HPDE6-E6E7 (cell line): ENCODE data around the gene AHSG.

ENCODE experiments used
- DNase-seq: peaks from one replicate; pipeline ENCODE4 v3.0.0; 2011; ENCODE audit warnings: missing footprints; ENCODE audit errors: extremely low spot score

Gene AHSG

DNA sequence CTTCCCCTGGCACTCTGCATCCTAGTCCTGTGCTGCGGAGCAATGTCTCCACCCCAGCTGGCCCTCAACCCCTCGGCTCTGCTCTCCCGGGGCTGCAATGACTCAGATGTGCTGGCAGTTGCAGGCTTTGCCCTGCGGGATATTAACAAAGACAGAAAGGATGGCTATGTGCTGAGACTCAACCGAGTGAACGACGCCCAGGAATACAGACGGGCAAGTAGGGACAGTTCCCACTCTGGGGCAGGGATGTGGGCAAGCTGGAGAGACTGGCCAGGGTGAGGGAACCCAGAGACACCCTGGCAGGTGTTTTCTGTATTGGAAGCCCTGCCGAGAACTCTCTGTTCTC, 27.6 kb downstream of the AHSG start:
- DNase-seq, result peak; percentile 95

DNA sequence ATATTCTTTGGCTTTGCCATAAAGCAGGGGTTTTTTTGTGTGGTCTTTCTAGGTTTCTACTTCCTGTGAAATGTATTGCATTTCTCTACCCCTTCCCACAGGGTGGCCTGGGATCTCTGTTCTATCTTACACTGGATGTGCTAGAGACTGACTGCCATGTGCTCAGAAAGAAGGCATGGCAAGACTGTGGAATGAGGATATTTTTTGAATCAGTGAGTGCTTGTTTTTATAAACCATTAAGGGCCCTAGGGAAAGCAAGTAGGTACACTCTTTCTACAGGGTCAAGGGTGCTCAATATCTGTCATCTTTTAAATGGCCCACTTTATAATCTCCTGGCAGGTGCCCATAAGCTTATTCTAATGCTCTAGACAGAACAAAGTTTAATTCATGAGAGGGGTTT, 28.1 kb downstream of the AHSG start:
- no peak for DNase-seq

DNA sequence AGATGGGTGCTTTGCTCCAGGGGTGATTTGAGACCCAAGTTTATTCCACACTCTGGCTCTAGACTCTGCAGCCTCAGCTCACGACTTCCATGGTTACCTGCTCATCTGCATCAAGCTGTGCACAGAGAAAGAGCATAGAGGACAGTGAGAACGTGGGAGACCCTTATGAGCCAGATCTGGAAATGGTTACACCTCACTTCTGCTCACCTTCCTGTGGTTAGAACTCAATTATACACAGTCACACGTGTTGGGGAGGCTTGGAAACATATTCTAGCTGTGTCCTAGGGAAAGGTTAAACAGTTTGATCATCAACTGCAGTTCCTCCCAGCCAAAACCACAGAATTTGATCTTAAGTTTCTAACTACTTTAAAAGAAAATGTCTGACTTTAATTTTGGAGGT, 29.2 kb downstream of the AHSG start:
- no peak for DNase-seq

DNA sequence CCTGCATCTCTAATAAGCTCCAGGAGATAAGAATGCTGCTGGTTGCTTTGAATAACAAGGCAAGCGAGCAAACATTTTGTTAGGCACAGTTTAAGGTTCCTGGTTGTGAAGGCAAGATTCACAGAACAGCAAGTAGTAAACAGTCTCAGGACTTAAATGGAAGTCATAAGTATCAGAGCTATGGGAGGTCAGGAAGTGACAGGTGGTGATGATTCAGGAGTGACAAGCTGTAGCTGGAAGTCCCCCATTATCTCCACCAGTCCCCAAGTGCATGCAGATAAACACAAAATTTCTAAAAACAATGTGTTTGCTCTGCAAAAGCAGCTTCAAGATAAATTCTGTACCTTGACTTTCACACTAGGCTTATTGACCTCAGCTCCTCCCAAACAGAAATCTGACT, 30.6 kb downstream of the AHSG start:
- no peak for DNase-seq

DNA sequence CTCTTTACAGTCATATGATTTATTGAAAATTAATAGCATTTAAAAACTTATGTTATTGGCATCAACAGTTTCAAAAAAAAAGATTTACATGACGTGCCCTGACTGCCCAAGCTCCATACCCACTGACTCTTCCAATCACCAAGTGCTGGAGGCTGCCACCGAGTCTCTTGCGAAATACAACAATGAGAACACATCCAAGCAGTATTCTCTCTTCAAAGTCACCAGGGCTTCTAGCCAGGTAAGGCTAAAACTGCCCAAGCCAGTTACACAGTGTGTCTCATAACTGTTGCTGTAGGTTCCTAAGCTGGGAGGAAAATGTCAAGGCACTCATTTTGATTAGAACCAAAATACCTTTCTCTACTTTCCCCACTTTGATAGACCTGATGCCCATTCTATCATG, 31.8 kb downstream of the AHSG start:
- peak; percentile 60 for DNase-seq

DNA sequence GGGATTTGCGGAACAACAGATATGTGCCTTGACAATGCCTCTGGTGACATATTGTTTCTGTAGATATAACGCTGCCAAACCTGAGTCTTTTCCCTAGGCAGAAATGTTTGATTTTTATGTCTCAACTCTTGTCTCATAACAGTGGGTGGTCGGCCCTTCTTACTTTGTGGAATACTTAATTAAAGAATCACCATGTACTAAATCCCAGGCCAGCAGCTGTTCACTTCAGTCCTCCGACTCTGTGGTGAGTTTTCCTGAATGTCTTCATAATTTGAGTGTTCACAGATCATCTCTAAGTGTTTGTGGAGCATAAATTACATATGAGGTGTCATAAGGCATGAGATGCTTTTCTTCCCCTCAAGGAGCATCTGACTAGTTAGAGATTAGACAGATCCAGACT, 33.2 kb downstream of the AHSG start:
- DNase-seq, result no peak

DNA sequence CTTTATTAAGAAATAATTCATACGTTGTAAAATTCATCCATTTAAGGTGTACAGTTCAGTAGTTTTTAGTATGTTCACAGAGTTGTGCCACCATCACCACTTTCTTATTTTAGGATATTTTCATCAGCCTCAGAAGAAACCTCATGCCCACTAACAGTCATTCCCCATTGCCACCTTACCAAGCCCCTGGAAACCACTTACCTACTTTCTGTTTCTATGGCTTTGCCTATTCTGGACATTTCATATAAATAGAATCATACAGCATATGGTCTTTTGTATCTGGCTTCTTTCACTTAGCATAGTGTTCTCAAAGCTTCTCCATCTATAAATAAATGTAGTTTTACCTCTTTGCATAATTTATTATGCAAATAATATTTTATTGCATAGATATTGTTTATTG, 34.0 kb downstream of the AHSG start:
- DNase-seq, result no peak

DNA sequence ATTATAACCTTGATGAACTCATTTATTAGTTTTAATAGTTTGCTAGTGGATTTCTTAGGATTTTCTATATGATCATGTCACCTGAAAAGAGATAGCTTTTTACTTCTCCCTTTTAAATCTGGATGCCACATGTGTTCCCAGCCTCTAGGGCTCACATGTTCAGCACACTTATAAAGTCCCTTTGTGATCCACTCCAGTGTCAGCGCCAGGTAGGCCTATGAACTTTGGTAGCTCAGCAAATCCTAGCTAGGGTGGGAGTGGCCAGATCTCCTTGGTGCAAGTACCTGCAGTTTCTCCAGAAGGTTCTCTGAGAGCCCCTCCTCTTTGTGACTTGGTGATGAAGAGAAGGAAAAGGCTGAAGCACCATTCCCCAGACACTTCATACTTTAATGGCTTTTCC, 36.0 kb downstream of the AHSG start:
- DNase-seq, result no peak

DNA sequence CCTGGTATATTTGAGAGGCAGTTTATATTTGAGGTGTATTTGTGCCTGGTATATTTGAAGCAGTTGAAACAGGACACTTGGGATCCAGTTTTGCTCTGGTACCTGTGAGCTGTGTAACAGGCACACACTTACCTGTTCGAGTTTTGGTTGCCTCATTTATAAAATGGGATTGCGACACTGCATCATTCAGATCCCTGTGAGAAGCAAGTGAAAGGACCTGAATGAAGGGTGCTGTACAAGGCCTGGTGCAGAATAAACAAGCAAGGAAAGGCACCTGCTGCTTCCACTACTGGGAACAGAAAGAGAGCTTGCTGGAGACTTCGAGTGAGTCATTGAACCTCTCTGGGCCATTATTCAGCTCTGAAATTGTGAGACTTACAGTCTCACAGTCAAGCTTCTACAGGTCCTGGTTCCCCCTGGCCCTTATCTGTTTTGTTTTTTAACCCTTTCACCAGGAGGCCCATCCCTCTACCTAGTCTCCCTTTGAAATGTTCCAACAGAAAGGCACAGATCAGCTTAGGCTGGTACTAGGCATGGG, 38.9 kb downstream of the AHSG start:
- no peak for DNase-seq

DNA sequence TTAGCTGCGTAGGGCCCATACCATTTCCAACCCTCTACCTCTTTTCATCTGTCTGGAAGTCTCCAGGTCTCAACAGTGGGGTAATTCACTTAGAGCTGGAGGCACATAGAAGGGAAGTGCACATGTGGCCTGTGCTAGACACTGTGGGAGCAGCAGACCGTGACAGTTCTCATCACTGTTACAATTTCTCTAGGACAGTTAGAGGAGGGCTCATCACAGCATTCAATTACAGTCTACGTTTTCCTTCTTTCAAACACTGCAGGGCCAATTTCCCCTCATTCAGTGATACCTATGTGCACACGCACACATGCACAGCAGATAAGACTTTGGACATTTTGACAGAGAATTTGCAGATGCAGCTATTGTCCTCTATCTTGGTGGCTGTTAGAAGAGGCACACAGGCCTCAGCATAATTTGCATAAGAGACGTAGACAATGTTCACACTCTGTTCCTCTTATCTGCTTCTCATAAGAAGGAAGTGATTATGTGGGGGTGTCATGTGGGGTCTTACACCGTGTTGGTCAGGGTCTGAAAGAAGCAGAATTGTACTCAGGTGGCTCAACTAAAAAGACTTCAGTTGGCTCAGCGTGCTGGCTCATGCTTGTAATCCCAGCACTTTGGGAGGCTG, 40.3 kb downstream of the AHSG start:
- no peak for DNase-seq

DNA sequence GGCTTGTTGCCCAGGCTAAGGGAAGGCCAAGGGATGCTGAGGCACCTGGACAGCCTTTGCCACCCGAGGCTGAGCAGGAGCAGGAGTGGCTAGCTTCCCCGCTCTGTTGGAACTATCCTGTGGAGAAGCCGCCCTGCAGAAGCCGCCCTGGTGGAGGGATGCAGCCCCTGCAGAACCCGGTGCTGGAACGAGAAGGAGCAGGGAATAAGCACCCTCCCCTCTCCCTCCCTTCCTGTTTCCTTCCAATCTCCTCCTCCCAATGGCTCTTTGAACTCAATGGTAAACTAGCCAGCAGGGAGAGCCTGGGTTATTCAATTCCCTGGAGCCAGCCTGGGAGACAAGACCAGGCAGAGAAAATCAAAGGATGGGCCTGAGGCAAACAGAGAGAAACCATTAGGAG, 41.1 kb downstream of the AHSG start:
- no peak for DNase-seq

DNA sequence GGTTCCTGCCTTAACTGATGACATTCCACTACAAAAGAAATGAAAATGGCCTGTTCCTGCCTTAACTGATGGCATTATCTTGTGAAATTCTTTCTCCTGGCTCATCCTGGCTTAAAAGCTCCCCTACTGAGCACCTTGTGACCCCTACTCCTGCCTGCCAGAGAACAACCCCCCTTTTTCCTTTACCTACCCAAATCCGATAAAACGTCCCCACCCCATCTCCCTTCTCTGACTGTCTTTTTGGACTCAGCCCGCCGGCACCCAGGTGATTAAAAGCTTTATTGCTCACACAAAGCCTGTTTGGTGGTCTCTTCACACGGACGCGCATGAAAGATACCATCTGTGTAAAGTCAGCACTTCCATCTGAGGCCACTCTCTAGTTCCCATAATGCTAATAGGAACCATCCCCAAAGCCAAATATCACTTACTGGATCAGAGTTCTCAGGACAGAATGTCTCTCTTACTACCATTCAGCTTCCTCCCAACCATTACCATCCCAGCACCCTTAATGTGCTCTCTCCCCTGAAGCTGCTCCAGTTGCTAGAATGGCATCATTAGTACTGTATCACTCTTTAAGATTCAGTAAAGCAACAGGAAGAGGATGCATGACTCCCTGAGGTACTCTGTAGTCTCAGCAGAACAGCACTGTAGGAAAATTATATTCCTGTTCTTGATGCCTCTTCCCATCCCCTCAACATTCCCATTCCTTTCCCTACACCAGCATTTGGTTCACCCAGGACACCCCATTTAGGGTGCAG, 50.7 kb downstream of the AHSG start:
- no peak for DNase-seq

DNA sequence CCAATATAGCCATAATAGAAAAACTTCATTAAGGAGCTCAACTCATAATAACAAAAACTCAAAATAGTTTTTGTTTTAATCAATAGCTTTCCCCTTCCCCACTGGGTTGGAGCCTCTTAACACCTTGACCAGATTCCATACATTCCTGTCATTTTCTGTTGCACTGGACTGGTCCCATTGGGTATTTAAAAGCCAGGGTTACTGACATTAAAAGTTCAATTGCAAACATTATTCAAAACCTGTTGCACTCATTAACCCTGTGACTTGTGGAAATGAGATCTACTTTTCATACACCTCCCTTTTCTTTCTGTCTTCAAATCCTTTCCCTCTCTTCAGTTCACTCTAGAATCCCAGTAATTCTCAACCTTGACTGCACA, 51.2 kb downstream of the AHSG start:
- no peak for DNase-seq

DNA sequence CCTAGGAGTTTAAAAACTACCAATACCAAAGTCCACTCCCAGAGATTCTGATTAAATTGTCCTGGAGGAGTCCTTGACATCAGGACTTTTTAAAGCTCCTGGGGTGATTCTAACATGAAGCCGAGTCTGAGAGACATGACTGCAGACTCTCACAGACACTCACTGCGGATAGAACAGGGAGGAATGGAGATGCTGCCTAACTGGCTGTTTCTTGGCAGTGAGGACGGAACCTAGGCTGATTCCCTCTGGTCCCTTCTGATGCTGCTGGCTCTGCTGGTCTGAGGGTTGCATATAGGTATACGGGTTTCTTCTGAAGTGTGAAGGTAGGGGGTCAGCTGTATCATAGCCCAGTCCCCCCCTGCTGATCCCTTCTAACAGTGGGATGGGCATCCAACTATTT, 51.6 kb downstream of the AHSG start:
- no peak for DNase-seq

DNA sequence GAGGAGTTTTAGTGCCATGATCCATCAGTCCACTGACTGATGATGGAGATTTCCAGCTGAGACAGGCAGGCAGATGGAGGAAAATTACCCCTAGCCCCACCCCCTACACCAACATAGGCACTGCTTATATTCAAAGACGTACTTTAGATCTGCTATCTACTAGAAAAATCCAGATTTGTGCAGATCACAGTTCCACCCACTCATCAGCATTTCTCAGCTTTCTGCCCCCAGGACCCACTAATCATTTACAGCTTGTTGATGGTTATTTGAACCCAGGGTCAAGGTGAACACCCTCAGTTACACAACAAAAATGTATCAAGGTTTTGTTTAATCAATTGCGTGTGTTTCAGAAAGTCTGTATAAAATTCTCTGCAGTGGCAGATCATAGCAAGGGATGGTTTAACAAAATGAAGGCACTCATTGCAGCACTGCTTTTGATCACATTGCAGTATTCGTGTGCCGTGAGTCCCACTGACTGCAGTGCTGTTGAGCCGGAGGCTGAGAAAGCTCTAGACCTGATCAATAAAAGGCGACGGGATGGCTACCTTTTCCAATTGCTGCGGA, 52.8 kb downstream of the AHSG start, which contains the start of gene HRG:
Gene HRG (plus strand): TSS at position 390 of the 564 bp plus-strand sequence. CDS start 18 bp downstream, at position 408.
- DNase-seq, result no peak

DNA sequence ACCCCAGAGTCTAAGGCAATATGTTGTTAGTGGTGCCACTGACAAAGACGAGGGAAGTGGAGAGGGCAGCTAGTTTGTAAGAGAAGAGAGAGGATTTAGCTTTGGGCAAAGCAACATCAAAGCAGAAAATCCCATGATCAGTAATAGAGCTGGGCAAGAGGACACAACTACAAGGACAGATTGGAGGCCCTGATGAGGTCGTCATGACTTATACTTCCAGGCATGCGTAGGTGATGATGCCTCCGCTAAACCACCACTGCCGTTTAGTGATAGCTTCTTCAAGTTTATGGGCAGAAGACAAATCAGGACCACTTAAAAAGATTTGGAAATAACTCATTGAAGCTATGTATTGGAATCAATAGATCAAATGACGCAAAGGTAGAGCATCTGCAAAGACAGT, 55.6 kb downstream of the AHSG start:
- DNase-seq, result no peak

DNA sequence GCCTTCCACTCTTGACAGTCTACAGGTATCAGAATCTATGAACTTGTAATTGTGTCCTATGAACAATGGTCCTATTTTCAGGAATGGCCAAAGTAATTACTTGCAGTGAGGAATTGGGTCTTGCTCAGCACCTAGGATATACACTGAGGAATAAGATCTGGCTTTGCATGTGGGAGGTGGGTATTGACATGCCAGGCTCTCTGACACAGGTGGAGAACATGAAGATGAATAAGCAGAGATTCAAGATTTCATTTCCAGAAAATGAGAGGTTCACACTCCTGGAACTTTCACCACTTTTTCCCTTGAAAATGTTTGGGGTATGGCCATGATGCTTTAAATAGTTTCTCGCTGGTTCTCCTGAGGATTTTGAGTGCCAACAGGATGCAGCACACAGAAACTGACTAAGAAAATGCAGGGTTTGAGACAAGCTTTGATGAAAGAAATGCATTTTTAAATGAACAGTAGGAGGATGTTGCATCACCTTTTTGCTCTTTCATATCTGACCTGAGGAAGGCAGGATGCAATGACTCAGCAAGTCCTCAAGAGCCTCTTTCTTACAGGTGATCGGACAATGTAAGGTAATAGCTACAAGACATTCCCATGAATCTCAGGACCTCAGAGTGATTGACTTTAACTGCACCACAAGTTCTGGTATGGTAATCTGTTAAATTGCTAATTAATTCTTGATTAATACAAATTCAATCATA, 56.7 kb downstream of the AHSG start:
- DNase-seq, result peak; percentile 34

DNA sequence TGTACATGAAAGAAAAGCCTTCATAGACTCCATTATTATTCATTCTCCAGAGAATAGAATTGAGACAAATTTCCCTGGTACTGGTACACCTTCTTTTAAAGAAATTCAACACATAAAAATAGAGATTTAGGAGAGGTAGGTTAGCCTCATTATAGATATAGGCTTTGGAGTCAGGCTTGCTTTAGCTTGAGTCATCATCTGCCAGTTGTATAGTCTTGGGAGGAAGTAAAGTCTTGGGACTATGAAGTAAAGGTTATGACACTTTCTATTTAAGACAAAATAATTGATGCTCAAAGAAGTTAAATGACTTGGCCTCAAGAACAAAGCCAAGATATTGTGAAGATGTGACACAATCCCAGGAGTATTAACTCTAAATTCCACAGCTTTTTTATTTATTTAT, 57.3 kb downstream of the AHSG start:
- DNase-seq, result no peak
